Measurements from ENCODE around the gene PDCD4.

Gene PDCD4

DNA sequence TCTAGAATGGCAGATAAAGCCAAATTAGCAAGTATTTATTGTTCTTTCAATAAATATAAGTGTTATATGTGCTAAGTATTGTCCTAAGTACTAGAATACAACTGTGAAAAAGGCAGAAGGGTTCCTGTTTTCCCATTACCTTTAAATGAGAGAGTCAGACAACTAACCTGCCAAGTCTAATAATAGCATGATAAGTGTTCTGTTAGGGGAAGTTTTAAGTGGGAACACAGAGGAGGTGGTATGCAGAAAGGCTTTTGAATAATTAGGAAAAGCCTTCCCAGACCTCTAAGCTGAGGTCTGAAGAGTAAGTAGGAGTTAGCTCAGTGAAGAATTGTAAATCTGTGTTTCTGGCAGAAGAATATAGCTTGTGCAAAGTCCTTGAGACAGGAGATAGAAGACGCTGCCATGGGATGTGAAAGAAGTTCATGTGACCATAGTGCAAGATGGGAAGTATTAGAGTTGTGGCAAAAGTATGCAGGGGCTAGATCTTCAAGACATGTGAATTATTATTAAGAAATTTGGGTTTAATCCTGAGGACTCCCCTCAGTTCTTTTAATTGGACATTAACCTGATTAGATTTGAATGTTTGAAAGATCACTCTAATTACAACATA, 60.1 kb downstream of the PDCD4 start:
- no peak for DNase-seq

DNA sequence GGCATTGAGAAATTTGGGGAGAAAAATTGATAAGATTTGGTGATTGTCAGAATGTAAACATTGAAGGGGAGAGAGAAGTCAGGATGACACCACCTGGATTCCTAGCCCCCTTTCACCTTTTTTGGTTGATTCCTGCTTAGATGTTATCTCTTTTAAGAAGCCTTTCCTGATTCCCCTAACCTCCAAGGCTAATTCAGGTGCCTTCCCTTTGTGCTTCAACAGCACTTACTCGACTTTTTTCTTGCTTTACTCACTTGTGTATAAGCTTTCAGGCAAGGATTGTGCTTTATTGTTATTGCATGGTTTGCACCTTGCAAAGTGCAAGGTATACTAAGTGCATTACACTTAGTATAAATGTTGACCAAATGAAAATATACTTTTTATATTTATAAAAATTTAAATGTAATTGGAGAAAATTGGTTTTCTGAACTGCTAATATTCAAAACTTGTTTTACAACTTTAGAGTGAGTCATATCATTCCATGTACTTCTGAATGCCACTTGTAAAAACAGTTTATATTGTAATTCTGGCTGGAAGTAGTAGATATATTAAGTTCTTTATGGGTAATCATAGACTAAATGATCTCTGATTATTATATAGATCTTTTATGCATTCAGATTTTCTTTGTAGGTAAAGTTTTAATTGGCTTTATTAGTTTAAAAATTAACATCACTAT, 60.9 kb downstream of the PDCD4 start:
- no peak for DNase-seq

DNA sequence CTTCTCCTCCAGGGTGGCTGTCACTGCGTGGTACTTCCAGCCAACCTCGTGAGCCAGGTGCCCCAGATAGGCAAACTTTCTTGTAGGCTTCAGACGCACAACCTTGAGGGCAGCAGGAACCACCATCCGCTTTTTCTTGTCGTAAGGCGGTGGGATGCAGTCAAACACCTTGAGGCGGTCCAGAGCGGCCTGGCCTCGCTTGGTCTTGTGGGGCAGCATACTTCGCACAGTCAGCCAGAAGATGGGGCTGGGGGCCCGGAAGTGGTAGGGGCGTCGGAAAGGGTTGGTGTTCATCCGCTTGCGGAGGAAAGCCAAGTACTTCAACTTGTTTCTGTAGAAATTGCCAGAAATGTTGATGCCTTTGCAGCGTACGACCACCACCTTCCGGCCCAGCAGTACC, 65.0 kb downstream of the PDCD4 start:
- no peak for DNase-seq

DNA sequence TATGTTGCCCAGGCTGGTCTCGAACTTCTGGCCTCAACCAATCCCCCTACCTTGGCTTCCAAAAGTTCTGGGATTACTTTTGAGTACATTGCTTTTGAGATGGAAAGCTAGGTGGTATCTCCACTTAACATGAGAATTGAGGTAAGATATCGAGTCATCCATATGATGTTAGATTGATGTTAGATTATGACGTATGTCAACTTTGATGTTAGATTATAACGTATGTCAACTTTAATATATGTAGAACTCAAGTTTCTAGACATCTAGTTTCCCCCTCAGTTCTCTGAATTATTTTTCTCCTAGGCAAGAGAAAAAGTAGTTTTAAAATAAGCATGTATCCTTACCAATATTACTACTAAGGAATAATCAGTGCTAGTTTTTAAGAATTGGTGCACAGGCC, 67.7 kb downstream of the PDCD4 start:
- no peak for DNase-seq

DNA sequence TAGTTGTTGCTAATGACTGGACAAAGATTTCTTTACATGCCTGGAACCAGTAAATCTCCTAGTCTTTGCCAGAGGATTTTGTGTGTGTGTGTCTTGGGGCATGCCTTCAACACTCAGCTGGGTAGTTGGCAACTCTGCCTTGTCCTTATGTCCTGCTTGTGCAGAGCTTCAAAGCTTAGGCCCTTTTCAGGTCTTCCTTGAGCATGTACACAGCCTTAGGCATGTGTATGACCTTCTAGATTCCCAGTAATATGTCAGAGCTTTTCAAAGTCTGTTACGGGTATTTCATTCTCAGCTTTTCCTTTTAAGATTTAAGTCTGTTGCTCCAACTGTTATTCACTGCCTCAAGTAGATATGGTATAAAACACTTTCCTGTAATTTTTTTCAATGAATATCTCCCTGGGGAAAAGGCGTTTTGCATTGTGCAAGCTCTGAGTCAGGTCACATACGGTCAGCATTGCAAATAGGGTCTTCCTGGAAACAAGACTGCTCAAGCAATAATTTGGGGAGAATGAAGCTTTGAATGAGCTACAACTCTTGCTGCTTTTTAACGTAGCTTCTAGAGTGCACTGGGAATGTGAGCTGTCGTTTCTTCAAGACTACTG, 73.2 kb downstream of the PDCD4 start:
- DNase-seq: no peak

DNA sequence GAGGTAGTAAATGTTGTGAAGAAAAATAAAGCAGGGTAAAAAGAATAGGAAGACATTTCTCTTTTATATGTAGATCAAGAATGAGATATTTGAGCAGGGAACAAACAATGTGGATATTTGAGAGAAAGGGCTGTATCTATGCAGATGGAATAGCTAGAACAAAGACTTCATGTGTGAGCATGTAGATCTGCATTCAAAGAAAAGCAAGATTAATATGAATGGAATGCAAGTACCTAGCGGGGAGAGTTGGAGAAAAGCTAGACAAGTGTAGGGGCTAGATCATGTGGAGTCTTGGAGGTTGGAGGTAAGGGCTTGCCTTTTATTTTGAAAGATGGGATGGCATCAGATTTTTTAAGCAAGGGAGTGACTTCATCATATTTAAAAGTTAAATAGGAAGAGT, 74.8 kb downstream of the PDCD4 start:
- DNase-seq: no peak

DNA sequence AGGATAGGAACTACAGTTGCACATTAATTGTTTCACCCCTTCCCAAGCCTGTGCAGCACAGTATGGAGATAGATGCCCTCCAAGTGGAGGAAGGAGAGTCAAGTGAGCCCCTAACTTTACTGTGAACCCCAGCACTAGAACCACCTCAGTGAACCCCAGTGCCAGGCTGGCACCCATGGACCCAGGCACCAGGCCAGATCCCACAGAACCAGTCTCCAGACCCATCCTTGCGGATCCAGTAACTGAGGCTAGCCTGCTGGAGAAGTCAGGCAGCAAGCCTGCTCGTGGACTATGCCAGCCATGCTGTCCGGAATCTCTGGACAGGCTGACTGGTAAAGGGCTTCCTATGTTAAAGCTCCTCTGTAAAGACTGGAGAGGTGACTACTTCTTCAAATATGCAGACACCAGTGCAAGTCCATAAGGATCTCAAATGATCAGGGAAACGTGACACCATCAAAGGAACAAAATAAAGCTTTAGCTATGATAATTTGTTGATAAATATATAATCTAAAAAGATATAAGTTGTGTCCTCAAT, 75.4 kb downstream of the PDCD4 start:
- DNase-seq: no peak

All from activated CD4-positive, alpha-beta T cell treated with anti-CD3 and anti-CD28 coated beads for 48 hours (primary cell).